ENCODE data around the gene SIGLEC14.

SIGLEC14 gene

DNA sequence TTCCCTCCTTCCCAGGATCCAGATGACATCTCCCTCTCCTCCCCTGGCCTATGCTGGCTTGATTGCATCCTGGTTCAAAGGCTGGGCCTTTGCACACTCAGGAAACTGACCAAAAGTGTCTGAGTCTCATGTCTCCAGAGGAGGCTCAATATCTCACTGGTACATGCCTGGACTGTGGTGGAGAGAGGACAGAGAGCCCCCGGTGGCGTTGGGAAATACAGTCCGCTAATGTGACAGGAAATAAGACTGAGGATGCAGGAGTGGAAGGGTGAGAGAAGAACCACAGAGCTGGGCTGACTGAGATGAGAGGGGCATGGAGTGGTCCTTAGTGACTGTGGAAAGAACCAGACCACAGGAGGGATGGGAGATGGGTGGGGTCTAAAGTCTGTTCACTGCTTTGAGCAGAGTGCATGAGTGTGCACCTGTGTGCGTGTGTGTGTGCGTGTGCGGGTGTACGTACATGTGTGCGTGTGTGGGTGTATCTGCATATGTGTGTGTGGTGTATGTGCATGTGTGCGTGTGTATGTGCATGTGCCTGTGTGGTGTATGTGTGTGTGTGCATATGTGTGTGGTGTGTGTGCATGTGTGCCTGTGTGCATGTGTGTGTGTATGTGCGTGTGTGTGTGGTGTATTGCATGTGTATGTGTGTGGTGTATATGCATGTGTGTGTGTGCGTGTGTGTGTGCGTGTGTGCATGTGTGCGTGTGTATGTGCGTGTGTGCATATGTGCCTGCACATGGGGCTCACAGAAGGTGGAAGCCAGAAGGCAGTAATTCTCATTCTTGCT is 18.3 kb downstream of the SIGLEC14 start:
- H3K9me3 ChIP-seq: no peaks in the 10 kb centered on the region
- H3K27me3 ChIP-seq: peaks cover 65% of the 10 kb centered on the region
- no peak overlapping the region for H3K4me3 ChIP-seq (ENCODE audit: low read depth, low read length)
- no peaks in the 10 kb centered on the region for H3K4me1 ChIP-seq
- no peak for DNase-seq
- no peaks in the 10 kb centered on the region for H3K36me3 ChIP-seq
- TF ChIP-seq, protein P1, sequence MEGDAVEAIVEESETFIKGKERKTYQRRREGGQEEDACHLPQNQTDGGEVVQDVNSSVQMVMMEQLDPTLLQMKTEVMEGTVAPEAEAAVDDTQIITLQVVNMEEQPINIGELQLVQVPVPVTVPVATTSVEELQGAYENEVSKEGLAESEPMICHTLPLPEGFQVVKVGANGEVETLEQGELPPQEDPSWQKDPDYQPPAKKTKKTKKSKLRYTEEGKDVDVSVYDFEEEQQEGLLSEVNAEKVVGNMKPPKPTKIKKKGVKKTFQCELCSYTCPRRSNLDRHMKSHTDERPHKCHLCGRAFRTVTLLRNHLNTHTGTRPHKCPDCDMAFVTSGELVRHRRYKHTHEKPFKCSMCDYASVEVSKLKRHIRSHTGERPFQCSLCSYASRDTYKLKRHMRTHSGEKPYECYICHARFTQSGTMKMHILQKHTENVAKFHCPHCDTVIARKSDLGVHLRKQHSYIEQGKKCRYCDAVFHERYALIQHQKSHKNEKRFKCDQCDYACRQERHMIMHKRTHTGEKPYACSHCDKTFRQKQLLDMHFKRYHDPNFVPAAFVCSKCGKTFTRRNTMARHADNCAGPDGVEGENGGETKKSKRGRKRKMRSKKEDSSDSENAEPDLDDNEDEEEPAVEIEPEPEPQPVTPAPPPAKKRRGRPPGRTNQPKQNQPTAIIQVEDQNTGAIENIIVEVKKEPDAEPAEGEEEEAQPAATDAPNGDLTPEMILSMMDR (IDR thresholded peaks at IDR 0.05; ENCODE audit: low read depth, low read length): no peak

DNA sequence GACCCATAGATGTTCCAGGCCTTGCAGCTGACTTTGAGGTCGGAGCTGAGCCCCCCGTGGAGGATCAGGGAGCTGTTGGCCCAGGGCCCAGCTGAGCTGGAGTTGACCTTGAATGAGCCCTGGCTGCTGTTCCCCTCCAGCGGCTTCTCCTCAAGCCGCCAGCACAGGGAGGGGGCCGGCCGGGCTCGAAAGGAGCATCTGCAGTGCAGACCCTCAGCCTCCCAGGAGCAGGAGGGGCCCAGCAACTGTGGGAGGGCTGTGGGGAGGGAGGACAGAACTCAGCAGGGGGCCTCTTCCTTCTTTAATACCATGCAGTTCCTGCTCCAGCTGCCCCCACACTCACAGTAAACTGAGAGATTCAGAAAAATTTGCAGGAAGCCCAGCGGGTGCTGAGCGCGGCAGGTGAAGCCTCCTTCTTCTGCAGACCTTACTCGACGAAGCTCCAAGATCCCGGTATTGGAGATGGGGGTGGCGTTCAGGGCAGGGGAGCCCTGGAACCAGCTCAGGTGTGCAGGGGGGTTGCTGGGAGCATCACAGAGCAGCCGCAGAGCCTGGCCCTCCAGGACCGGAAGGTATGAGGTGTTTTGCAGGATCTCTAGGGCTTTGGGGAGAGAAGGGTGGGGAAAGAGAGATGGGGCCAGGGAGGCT is 19.0 kb downstream of the SIGLEC14 start:
- no peaks in the 10 kb centered on the region for H3K36me3 ChIP-seq
- DNase-seq: no peak
- no peaks in the 10 kb centered on the region for H3K4me1 ChIP-seq
- TF ChIP-seq, protein P1 (IDR thresholded peaks at IDR 0.05; ENCODE audit: low read depth, low read length): no peak
- peaks cover 66% of the 10 kb centered on the region for H3K27me3 ChIP-seq
- no peaks in the 10 kb centered on the region for H3K9me3 ChIP-seq
- no peak overlapping the region for H3K4me3 ChIP-seq (ENCODE audit: low read depth, low read length)

DNA sequence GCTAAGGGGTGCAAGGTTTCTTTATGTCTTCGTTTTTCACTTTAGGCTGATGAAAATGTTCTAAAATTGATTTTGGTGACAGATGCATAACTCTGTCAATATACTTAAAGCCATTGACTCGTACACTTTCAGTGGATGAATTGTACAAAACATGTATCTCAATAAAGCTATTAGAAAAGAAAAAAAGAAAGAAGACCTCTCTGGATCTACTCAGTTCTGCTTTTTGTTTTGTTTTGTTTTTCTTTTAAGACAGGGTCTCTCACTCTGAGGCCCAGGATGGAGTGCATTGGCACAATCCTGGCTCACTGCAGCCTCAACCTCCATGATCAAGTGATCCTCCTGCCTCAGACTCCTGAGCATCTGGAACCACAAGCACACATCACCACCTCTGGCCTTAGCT is 19.9 kb downstream of the SIGLEC14 start:
- Histone ChIP-seq H3K9me3 (no peaks in the 10 kb centered on the region), H3K4me3 (ENCODE audit: low read depth, low read length) (no peak overlapping the region), H3K36me3 (no peaks in the 10 kb centered on the region), H3K4me1 (no peaks in the 10 kb centered on the region), H3K27me3 (peaks cover 66% of the 10 kb centered on the region)
- TF ChIP-seq, protein P1 (IDR thresholded peaks at IDR 0.05; ENCODE audit: low read depth, low read length): no peak
- no peak for DNase-seq

DNA sequence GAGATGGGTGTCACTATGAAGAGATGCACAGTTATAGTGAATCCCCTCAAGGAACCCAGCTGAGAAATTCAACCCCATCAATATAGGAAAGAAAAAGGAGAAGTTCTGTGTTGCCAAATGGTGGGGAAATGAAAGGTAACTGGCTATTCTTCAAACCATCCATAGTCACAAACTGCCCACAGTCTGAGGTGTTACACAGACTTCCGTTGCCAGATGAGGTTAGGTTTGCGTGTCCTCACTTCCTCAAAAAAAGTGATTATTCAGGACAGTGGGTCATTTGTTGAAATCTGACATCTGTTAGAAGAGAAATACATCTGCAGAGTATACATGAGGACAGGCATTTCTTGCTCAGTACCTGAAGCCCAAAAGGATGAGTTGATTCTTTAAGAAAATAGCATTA is 25.4 kb downstream of the SIGLEC14 start:
- Histone ChIP-seq H3K27me3 (peaks cover 34% of the 10 kb centered on the region), H3K4me3 (ENCODE audit: low read depth, low read length) (no peak overlapping the region), H3K4me1 (no peaks in the 10 kb centered on the region), H3K36me3 (no peaks in the 10 kb centered on the region), H3K9me3 (no peaks in the 10 kb centered on the region)
- TF ChIP-seq, protein P1 (IDR thresholded peaks at IDR 0.05; ENCODE audit: low read depth, low read length): no peak
- DNase-seq: no peak

DNA sequence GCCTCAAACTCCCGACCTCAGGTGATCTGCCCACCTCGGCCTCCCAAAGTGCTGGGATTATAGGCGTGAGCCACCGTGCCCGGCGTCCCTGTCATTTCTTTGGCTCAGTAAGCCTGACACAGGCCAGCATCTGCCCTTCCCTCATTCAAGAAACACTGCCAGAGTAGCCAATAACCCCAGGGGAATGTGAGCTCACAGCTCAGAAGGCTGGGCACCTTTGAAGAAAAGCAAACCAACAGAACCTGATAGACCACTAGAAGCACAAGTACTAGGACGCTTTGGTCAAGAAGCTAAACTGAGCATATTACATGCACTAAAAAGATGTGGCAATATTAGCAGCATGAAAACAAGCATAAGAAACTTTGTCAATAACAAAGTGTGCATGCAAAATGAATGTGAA is 30.6 kb downstream of the SIGLEC14 start:
- TF ChIP-seq, protein P1 (IDR thresholded peaks at IDR 0.05; ENCODE audit: low read depth, low read length): no peak
- Histone ChIP-seq H3K4me3 (ENCODE audit: low read depth, low read length) (no peak overlapping the region), H3K36me3 (no peaks in the 10 kb centered on the region), H3K9me3 (no peaks in the 10 kb centered on the region), H3K27me3 (peaks cover 23% of the 10 kb centered on the region), H3K4me1 (no peaks in the 10 kb centered on the region)
- no peak for DNase-seq

DNA sequence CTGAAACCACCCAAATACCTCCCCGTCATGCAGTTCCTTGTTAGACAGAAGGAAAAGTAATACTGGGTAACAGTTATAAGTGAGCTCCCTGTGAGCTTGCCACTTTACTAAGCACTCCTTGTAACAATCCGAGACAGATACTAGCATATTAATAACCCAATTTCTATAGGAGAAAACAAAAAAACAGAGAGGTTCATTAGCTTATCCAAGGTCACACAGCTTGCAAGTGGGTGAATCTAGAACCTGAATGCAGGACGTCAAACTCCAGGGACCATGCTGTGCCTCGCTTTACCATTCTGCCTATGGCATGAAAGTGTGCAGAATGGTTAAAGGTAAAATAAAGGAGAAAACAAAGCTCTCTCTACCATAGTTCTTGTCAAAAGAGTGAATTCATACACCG is 31.8 kb downstream of the SIGLEC14 start:
- Histone ChIP-seq H3K36me3 (no peaks in the 10 kb centered on the region), H3K4me3 (ENCODE audit: low read depth, low read length) (no peak overlapping the region), H3K9me3 (no peaks in the 10 kb centered on the region), H3K27me3 (peaks cover 25% of the 10 kb centered on the region), H3K4me1 (no peaks in the 10 kb centered on the region)
- no peak for DNase-seq
- TF ChIP-seq, protein P1 (IDR thresholded peaks at IDR 0.05; ENCODE audit: low read depth, low read length): no peak

Data from BE2C (cell line).